ENCODE results near the gene FGF14. TPM values are rescaled to one million over a fixed set of nuclear protein-coding genes. Genes with fewer than 3 reads are reported as not detected.

FGF14 gene
- total RNA-seq, 1 experiment from 2014 or later: not detected

DNA sequence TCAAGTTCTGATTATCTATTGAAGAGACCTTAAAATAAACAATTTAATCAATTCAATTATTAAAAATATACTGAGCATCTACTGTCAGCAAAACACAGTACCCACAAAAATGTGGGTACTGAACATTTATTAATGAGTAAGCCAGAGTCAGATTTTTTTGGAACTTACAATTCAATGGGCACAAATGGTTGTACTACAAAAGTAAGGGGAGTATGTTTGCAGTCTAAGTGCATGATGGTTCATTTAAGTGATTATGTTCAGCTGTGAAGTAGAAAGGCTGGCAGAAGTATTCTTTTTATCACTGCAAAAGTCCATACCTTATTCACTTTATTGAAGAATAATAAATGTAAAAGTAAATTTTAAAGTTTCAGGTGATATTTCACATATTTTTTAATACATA lies 27.6 kb downstream of the FGF14 start:
- in situ Hi-C loops (cut with HindIII; ENCODE audit: low sequenced_read_pairs): no loop called here
- no peak for DNase-seq (ENCODE audit: low spot score)

DNA sequence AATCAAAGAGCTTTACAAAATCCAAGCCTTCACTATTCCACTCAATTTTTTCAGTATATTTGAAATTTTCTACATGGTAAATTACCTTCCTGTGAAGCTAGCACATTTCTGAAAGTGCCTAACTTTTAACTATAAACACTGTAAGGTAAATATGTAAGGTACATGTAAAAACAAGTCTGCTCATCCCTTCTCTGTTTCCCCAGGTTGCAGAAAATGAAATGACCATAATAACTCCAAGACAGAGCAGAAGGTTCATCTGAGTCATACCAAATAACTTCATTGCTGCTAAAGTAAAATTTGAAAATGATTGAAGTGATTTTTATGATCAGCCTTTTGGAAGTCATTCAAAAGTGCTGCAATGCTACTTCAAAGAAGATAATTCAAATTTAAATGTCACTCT lies 28.6 kb downstream of the FGF14 start:
- in situ Hi-C loops (cut with HindIII; ENCODE audit: low sequenced_read_pairs): no loop called here

DNA sequence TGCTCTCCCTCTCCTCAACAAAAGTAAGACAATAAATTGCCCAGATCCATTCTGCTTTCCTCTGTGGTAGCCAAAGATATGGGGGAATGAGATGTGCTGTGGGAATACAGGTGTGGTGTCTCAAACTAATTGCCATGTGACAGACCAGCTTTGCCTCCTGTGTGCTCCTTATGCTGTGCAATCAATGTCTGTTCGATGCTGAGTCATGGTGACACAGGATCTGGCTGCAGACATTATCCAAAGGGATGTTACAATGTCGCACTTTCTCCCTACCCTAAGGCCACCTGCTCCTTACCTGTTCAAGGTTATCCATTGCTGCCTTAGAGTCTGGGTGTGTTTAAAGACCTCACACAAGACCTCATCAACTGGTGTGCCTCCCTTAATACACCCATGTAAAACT lies 32.5 kb downstream of the FGF14 start:
- DNase-seq (ENCODE audit: low spot score): peak; percentile 68
- in situ Hi-C loops (cut with HindIII; ENCODE audit: low sequenced_read_pairs): no loop called here

More for the DNA sequence above, 28.6 kb downstream of the FGF14 start:
- DNase-seq (ENCODE audit: low spot score): no peak

GRCh38 chr13:102367836-102368235 lies 34.0 kb downstream of the FGF14 start:
- in situ Hi-C loops (cut with HindIII; ENCODE audit: low sequenced_read_pairs): no loop called here
- no peak for DNase-seq (ENCODE audit: low spot score)

DNA sequence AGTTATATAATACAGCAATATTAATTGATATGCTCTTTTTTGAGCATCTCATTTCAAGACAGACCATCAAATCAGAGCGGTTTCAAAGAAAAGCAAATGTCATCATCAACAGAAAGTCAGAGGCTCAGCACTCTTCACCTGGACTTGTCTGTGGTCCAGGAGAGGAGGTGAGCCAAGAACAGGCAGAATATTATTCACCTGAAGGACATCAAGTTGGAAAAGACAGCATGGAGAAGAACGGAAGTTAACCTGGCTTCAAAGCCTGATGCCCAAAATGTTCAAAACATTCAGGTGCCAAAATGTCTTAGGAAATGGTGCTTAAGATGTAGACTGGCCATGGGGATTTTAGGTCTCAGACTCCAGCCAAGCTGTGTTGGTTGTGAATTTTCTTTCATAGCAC lies 40.7 kb downstream of the FGF14 start:
- peak; percentile 69 for DNase-seq (ENCODE audit: low spot score)
- in situ Hi-C loops (cut with HindIII; ENCODE audit: low sequenced_read_pairs): no loop called here

- in situ Hi-C loops (cut with HindIII; ENCODE audit: low sequenced_read_pairs): no loop called here
- DNase-seq (ENCODE audit: low spot score): no peak
Observed at GRCh38 chr13:102359264-102359663, 42.6 kb downstream of the FGF14 start.

DNA sequence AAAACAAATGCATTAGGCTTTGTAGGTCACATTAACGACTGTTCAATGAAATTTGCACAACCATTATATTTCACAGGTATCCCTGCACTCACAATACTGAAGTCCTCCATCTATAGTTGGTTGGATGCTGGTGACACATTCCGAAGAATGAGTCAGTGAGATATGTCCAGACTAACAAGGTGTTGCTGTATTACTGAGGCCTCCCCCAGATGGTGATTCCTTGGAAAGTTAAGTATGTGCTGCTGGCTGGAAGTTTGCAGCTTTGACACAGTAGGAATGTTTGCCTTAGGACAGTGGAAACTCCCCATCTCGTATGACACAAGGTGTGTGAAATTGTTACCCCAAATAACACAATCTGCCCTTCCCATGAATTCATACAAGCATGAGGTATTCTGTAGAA lies 46.6 kb downstream of the FGF14 start:
- no peak for DNase-seq (ENCODE audit: low spot score)
- in situ Hi-C loops (cut with HindIII; ENCODE audit: low sequenced_read_pairs): no loop called here

- in situ Hi-C loops (cut with HindIII; ENCODE audit: low sequenced_read_pairs): no loop called here
- no peak for DNase-seq (ENCODE audit: low spot score)
Observed at GRCh38 chr13:102354011-102354410, 47.8 kb downstream of the FGF14 start.

DNA sequence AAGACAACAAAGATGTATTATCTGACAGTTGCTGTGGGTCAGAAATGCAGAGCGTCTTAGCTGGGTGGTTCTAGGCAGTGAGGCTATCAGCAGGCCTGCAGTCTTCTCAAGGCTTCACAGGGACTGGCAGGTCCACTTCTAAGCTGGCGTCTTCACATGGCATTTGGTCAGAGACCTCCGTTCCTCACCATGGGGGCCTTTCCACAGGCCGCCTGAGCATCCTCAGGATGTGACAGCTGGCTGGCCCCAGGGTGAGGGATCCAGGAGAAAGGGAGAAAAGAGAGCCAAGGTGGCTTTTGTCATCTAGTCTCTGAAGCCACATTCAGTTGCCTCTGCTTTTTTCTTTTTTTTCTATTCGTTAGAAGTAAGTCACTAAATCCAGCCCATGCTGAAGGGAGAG lies 50.3 kb downstream of the FGF14 start:
- in situ Hi-C loops (cut with HindIII; ENCODE audit: low sequenced_read_pairs): no loop called here
- DNase-seq (ENCODE audit: low spot score): peak; percentile 86

- DNase-seq (ENCODE audit: low spot score): peak; percentile 56
- in situ Hi-C loops (cut with HindIII; ENCODE audit: low sequenced_read_pairs): no loop called here
Observed at GRCh38 chr13:102347490-102347889, 54.4 kb downstream of the FGF14 start.

- peak; percentile 64 for DNase-seq (ENCODE audit: low spot score)
- in situ Hi-C loops (cut with HindIII; ENCODE audit: low sequenced_read_pairs): no loop called here
Observed at GRCh38 chr13:102346769-102347168, 55.1 kb downstream of the FGF14 start.

DNA sequence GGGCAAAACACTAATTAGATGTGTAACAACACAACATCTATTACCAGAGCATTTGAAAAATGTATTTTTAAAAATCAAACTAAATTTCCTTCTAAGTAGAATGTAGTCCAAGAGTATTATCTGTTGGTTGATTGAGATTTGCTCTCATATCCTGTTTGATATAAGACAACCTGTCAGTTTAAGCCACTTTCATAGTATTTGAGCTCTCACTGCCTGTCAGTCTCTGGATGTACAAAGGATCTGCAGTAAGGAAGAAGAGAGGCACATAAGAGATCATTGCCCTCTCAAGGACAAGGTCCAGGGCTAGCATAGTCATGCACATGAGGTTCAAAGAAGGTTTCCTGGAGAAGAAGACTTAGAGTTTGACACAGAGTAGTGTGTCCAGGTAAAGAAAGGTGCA lies 57.4 kb downstream of the FGF14 start:
- DNase-seq (ENCODE audit: low spot score): no peak
- in situ Hi-C loops (cut with HindIII; ENCODE audit: low sequenced_read_pairs): no loop called here

- in situ Hi-C loops (cut with HindIII; ENCODE audit: low sequenced_read_pairs): no loop called here
- peak; percentile 62 for DNase-seq (ENCODE audit: low spot score)
Observed at GRCh38 chr13:102333320-102334198, 68.3 kb downstream of the FGF14 start.

GRCh38 chr13:102328909-102329308 lies 72.9 kb downstream of the FGF14 start:
- in situ Hi-C loops (cut with HindIII; ENCODE audit: low sequenced_read_pairs): no loop called here
- DNase-seq (ENCODE audit: low spot score): no peak

GRCh38 chr13:102327119-102327617 lies 74.7 kb downstream of the FGF14 start:
- no peak for DNase-seq (ENCODE audit: low spot score)
- in situ Hi-C loops (cut with HindIII; ENCODE audit: low sequenced_read_pairs): no loop called here

- DNase-seq (ENCODE audit: low spot score): no peak
- in situ Hi-C loops (cut with HindIII; ENCODE audit: low sequenced_read_pairs): no loop called here
Observed at GRCh38 chr13:102326381-102327118, 75.3 kb downstream of the FGF14 start.

DNA sequence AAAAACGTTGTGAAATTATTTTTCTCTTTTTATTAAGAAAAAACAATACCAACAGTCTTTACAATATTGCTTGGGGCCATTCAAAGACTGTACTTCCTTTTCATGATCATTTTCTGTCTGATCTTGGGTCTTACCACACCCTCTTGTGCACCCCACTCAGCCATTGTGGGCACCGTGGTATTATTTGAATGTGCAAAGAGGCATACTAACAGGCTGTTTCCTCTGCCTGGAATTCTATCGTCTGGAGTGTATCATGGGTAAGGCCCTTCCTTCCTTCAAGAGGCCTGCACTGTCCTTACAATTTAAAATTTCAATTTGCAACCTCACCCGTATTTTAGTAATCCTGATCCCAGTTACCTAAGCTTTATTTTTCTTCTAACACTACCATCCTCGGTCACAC lies 76.5 kb downstream of the FGF14 start:
- in situ Hi-C loops (cut with HindIII; ENCODE audit: low sequenced_read_pairs): no loop called here
- DNase-seq (ENCODE audit: low spot score): peak; percentile 60

DNA sequence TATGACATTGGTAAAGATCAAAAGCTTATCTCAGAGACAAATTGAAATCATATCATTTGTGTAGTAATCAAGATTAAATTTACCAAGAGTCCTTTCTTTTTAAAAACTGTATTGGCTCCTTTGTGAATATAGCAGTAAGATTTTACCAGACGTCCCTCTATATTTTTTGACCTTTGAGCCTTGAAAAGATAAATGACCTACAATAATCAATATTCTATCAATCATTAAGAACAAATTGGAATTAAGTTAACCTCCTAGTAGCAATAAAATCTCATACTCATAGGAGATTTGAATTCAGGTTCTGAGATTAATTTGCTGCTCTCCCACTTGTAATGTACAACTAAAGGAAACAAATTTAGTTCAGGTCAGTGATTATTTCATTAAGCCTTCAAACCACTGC lies 78.3 kb downstream of the FGF14 start:
- in situ Hi-C loops (cut with HindIII; ENCODE audit: low sequenced_read_pairs): no loop called here
- no peak for DNase-seq (ENCODE audit: low spot score)

DNA sequence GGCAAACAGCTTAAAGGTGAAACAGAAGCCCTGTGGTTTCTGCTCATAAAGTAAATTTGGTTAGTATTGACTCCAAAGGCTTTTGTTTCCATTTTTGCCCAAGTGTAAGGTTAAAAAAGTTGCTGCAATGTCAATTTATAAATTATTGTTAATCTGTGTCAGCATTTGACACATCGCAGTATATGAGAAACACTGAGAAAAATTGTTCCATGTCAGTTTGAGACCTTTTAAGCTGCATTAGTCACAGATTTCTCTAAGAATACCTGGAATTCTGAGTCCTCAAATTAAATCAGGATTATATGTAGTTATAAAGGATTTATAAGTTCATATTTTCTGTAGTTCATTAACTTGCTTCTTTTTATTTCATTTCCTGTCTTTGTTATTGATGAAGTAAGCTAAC lies 78.8 kb downstream of the FGF14 start:
- no peak for DNase-seq (ENCODE audit: low spot score)
- in situ Hi-C loops (cut with HindIII; ENCODE audit: low sequenced_read_pairs): no loop called here

GRCh38 chr13:102322211-102322610 lies 79.6 kb downstream of the FGF14 start:
- in situ Hi-C loops (cut with HindIII; ENCODE audit: low sequenced_read_pairs): no loop called here
- DNase-seq (ENCODE audit: low spot score): no peak

Measured in G401 (cell line).